ENCODE results near the gene PNMA8C.

Gene PNMA8C

GRCh38 chr19:46460055-46460454 is 31.3 kb upstream of the PNMA8C start:
- in situ Hi-C loops (cut with HindIII; ENCODE audit: low sequenced_read_pairs): no loop called here
- no peak for TF ChIP-seq CTCF (IDR thresholded peaks at IDR 0.05; ENCODE audit: low read depth, low read length)
- no peak overlapping the region for H3K4me3 ChIP-seq (ENCODE audit: low read depth, low read length)
- no peak for DNase-seq (ENCODE audit: low read depth, low spot score)

GRCh38 chr19:46456930-46457329 is 28.2 kb upstream of the PNMA8C start:
- no peak for TF ChIP-seq CTCF (IDR thresholded peaks at IDR 0.05; ENCODE audit: low read depth, low read length)
- in situ Hi-C loops (cut with HindIII; ENCODE audit: low sequenced_read_pairs): no loop called here
- no peak for DNase-seq (ENCODE audit: low read depth, low spot score)
- no peak overlapping the region for H3K4me3 ChIP-seq (ENCODE audit: low read depth, low read length)

- in situ Hi-C loops (cut with HindIII; ENCODE audit: low sequenced_read_pairs): no loop called here
- H3K4me3 ChIP-seq (ENCODE audit: low read depth, low read length): no peak overlapping the region
- no peak for DNase-seq (ENCODE audit: low read depth, low spot score)
- TF ChIP-seq CTCF (IDR thresholded peaks at IDR 0.05; ENCODE audit: low read depth, low read length): no peak
Observed at GRCh38 chr19:46454244-46454643, 25.5 kb upstream of the PNMA8C start.

GRCh38 chr19:46453661-46454060 is 24.9 kb upstream of the PNMA8C start:
- in situ Hi-C loops (cut with HindIII; ENCODE audit: low sequenced_read_pairs): no loop called here
- DNase-seq (ENCODE audit: low read depth, low spot score): no peak
- no peak for TF ChIP-seq CTCF (IDR thresholded peaks at IDR 0.05; ENCODE audit: low read depth, low read length)
- no peak overlapping the region for H3K4me3 ChIP-seq (ENCODE audit: low read depth, low read length)

GRCh38 chr19:46452186-46452585 is 23.4 kb upstream of the PNMA8C start:
- H3K4me3 ChIP-seq (ENCODE audit: low read depth, low read length): no peak overlapping the region
- TF ChIP-seq CTCF (IDR thresholded peaks at IDR 0.05; ENCODE audit: low read depth, low read length): no peak
- no peak for DNase-seq (ENCODE audit: low read depth, low spot score)
- in situ Hi-C loops (cut with HindIII; ENCODE audit: low sequenced_read_pairs): no loop called here

GRCh38 chr19:46451352-46451751 is 22.6 kb upstream of the PNMA8C start:
- in situ Hi-C loops (cut with HindIII; ENCODE audit: low sequenced_read_pairs): no loop called here
- H3K4me3 ChIP-seq (ENCODE audit: low read depth, low read length): no peak overlapping the region
- no peak for DNase-seq (ENCODE audit: low read depth, low spot score)
- TF ChIP-seq CTCF (IDR thresholded peaks at IDR 0.05; ENCODE audit: low read depth, low read length): no peak

- no peak for DNase-seq (ENCODE audit: low read depth, low spot score)
- TF ChIP-seq CTCF (IDR thresholded peaks at IDR 0.05; ENCODE audit: low read depth, low read length): no peak
- H3K4me3 ChIP-seq (ENCODE audit: low read depth, low read length): no peak overlapping the region
- in situ Hi-C loops (cut with HindIII; ENCODE audit: low sequenced_read_pairs): no loop called here
Observed at GRCh38 chr19:46450737-46451136, 22.0 kb upstream of the PNMA8C start.
